ENCODE data around the gene CAMTA1. TPM values are rescaled to one million over a fixed set of nuclear protein-coding genes. Genes with fewer than 3 reads are reported as not detected.

The CAMTA1 gene
- total RNA-seq, 1 experiment from 2014 or later = 69.5 TPM

DNA sequence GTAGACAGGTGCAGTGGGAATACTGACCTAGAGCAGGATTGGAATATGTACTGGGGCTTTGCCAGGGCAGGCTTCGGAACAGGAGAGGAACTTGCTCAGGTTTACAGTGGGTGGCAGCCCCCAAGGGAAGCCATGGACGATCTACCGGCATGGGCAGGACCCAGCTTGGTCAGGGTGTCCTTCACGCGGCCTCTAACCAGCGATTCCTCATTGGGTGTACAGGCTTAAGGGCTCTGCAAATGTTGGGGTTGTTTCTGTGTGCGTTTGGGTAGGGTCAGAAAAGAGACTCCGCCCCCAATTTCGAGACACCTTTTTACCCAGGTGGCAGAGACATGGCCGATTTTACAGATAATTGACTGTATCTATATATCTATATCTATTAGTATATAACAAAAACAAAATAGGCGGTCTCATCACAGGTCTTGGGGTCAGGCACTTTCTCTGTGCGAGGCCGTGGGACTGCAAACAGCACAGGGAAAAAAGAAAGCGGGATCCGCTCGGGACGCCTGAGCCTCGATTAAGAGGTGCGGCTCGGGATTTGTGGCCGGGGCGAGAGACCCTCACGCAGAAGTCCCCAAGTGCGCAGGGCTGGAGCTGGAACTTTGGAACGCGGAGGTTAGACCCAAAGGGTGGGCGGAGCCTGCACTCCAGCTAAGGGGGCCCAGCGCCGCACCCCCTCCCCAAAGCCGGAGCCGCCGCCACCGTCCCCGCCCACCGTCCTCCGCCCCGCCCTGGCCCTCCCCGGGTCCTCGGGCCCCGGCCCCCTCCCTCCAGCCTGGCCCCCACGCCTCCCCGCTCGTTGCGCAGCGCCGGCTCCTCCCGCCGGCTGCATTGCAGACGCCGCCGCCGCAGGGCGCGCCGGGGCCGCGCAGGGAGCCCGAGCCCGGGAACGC lies 918.3 kb downstream of the CAMTA1 start:
- TF ChIP-seq RAD21 (IDR thresholded peaks at IDR 0.05; ENCODE audit: low read depth) = no peak
- TF ChIP-seq, protein P1, sequence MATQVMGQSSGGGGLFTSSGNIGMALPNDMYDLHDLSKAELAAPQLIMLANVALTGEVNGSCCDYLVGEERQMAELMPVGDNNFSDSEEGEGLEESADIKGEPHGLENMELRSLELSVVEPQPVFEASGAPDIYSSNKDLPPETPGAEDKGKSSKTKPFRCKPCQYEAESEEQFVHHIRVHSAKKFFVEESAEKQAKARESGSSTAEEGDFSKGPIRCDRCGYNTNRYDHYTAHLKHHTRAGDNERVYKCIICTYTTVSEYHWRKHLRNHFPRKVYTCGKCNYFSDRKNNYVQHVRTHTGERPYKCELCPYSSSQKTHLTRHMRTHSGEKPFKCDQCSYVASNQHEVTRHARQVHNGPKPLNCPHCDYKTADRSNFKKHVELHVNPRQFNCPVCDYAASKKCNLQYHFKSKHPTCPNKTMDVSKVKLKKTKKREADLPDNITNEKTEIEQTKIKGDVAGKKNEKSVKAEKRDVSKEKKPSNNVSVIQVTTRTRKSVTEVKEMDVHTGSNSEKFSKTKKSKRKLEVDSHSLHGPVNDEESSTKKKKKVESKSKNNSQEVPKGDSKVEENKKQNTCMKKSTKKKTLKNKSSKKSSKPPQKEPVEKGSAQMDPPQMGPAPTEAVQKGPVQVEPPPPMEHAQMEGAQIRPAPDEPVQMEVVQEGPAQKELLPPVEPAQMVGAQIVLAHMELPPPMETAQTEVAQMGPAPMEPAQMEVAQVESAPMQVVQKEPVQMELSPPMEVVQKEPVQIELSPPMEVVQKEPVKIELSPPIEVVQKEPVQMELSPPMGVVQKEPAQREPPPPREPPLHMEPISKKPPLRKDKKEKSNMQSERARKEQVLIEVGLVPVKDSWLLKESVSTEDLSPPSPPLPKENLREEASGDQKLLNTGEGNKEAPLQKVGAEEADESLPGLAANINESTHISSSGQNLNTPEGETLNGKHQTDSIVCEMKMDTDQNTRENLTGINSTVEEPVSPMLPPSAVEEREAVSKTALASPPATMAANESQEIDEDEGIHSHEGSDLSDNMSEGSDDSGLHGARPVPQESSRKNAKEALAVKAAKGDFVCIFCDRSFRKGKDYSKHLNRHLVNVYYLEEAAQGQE (IDR thresholded peaks at IDR 0.05; ENCODE audit: low read depth) = no peak
- no peak for TF ChIP-seq YY1 (IDR thresholded peaks at IDR 0.05; ENCODE audit: extremely low read depth, insufficient replicate concordance, low read depth, low read length)
- TF ChIP-seq, protein P2, sequence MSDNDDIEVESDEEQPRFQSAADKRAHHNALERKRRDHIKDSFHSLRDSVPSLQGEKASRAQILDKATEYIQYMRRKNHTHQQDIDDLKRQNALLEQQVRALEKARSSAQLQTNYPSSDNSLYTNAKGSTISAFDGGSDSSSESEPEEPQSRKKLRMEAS (IDR thresholded peaks at IDR 0.05) = no peak
- TF ChIP-seq, protein P3, sequence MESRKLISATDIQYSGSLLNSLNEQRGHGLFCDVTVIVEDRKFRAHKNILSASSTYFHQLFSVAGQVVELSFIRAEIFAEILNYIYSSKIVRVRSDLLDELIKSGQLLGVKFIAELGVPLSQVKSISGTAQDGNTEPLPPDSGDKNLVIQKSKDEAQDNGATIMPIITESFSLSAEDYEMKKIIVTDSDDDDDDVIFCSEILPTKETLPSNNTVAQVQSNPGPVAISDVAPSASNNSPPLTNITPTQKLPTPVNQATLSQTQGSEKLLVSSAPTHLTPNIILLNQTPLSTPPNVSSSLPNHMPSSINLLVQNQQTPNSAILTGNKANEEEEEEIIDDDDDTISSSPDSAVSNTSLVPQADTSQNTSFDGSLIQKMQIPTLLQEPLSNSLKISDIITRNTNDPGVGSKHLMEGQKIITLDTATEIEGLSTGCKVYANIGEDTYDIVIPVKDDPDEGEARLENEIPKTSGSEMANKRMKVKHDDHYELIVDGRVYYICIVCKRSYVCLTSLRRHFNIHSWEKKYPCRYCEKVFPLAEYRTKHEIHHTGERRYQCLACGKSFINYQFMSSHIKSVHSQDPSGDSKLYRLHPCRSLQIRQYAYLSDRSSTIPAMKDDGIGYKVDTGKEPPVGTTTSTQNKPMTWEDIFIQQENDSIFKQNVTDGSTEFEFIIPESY (IDR thresholded peaks at IDR 0.05; ENCODE audit: extremely low read depth, insufficient replicate concordance, low read length) = no peak
- no peaks in the 10 kb centered on the region for H3K9me3 ChIP-seq (ENCODE audit: control insufficient read depth in 1 of 2, insufficient read depth in 1 of 2, low read depth in 1 of 2, low read length in 2 of 2)
- peak overlapping the region; percentile 44 for H3K9ac ChIP-seq (ENCODE audit: low read length)
- peaks cover 3% of the 10 kb centered on the region; the same call in 1 of the 2 replicates for H3K27me3 ChIP-seq (ENCODE audit: insufficient read depth, low read length)
- H3K27ac ChIP-seq (ENCODE audit: low read depth, low read length) = peak overlapping the region; percentile 64; the same call in 1 of the 2 replicates
- no peak overlapping the region for H2AFZ ChIP-seq (ENCODE audit: low read depth, low read length, poor library complexity, severe bottlenecking)
- H3K36me3 ChIP-seq (ENCODE audit: control insufficient read depth in 1 of 2, insufficient read depth in 2 of 2, low read length in 2 of 2) = no peaks in the 10 kb centered on the region
- ATAC-seq (peak; percentile 64), DNase-seq (ENCODE audit: low read depth, low spot score) (no peak)
- H3K9me2 ChIP-seq (ENCODE audit: insufficient read depth) = no peaks in the 10 kb centered on the region
- BruUV-seq (replicated peaks) = TSS peak; percentile 68
- peaks cover 6% of the 10 kb centered on the region; the same call in 1 of the 2 replicates for H3K79me2 ChIP-seq (ENCODE audit: insufficient read depth, low read length)
- ChIA-PET RAD21 (ENCODE audit: low non-redundant PET in 1 of 2, low total read pairs in 2 of 2, uncharacterized antibody in 2 of 2, unreplicated experiment in 2 of 2) (no interaction called here), CTCF (interaction anchor here (1.0 kb wide), 3 partner anchors 34 to 105 kb away, joined by 3 to 7 read pairs (median 4); no protein-coding TSS in a partner anchor), POLR2A (interaction anchor here (1.0 kb wide), 2 partner anchors 8 to 204 kb away, joined by 3 to 4 read pairs; no protein-coding TSS in a partner anchor)
- intact Hi-C loops (cut with micrococcal nuclease) = no loop called here
- H3K4me3 ChIP-seq (replicated peaks in 1 of 2; ENCODE audit: low read depth in 1 of 2, low read length in 2 of 2) = peak overlapping the region; percentile 45 to 55
- H3K4me2 ChIP-seq (ENCODE audit: low read length) = peak overlapping the region; percentile 85
- peaks cover 5 to 14% of the 10 kb centered on the region in 2 experiments; a peak in 3 of 4 replicates for H3K4me1 ChIP-seq (ENCODE audit: control insufficient read depth in 1 of 2, insufficient read depth in 2 of 2, low read length in 2 of 2)
- no peaks in the 10 kb centered on the region for H4K20me1 ChIP-seq (ENCODE audit: insufficient read depth)

All from HCT116 (cell line).